DOHH2 (cell line): ENCODE results near the gene PAX7.

ENCODE experiments used
- H3F3A ChIP-seq: fragments of 200-600 bp; sonication (generic), shearing (Covaris generic); 2 replicates; pipeline ENCODE4 v1.6.0; 2016; ENCODE audit warnings: antibody characterized with exemption, mild to moderate bottlenecking; ENCODE audit not compliant: control insufficient read depth, insufficient read depth
- H3K27ac ChIP-seq: fragments of 200-600 bp; sonication (generic); 2 replicates; pipeline ENCODE4 v1.5.1; 2014; ENCODE audit warnings: low read depth, mild to moderate bottlenecking, low read length, moderate library complexity
- H3K27me3 ChIP-seq: fragments of 200-600 bp; sonication (generic); 2 replicates; pipeline ENCODE4 v1.6.1; 2014; ENCODE audit warnings: mild to moderate bottlenecking, low read length, mixed read lengths; ENCODE audit not compliant: control insufficient read depth
- H3K36me3 ChIP-seq: fragments of 200-600 bp; sonication (generic); 2 replicates; pipeline ENCODE4 v1.6.1; 2014; ENCODE audit warnings: mild to moderate bottlenecking, low read length, moderate library complexity, mixed read lengths; ENCODE audit not compliant: control insufficient read depth
- H3K4me1 ChIP-seq: fragments of 200-600 bp; sonication (generic); 2 replicates; pipeline ENCODE4 v1.6.1; 2014; ENCODE audit warnings: mild to moderate bottlenecking, low read length, mixed read lengths; ENCODE audit not compliant: control insufficient read depth
- H3K4me2 ChIP-seq: fragments of 200-600 bp; sonication (generic); 2 replicates; pipeline ENCODE4 v1.6.0; 2014; ENCODE audit warnings: mild to moderate bottlenecking, low read length, moderate library complexity
- H3K4me3 ChIP-seq: fragments of 200-600 bp; sonication (generic); 2 replicates; pipeline ENCODE4 v1.5.1; 2014; ENCODE audit warnings: mild to moderate bottlenecking, low read length, mixed read lengths
- H3K79me2 ChIP-seq: fragments of 200-600 bp; sonication (generic); 2 replicates; pipeline ENCODE4 v1.6.1; 2014; ENCODE audit warnings: mild to moderate bottlenecking, low read length, mixed read lengths; ENCODE audit not compliant: control insufficient read depth
- H3K9me2 ChIP-seq: fragments of 200-600 bp; sonication (generic); replicated peaks from 2 replicates; pipeline ENCODE4 v1.6.1; 2014; ENCODE audit warnings: mild to moderate bottlenecking, low read length, mixed read lengths; ENCODE audit not compliant: control insufficient read depth
- H3K9me3 ChIP-seq: fragments of 200-600 bp; sonication (generic); 2 replicates; pipeline ENCODE4 v1.6.1; 2014; ENCODE audit warnings: antibody characterized with exemption, low read length, mixed read lengths; ENCODE audit not compliant: control insufficient read depth, insufficient read depth
- H4K20me1 ChIP-seq: fragments of 200-600 bp; sonication (generic); 2 replicates; pipeline ENCODE4 v1.6.0; 2014; ENCODE audit warnings: low read depth, mild to moderate bottlenecking, antibody characterized with exemption, low read length, moderate library complexity; ENCODE audit not compliant: control insufficient read depth, insufficient read depth
- CTCF ChIP-seq: fragments of 200-600 bp; sonication (generic); IDR thresholded peaks from one replicate; pipeline ENCODE4 v1.5.1; 2014; ENCODE audit warnings: antibody characterized with exemption, mild to moderate bottlenecking, low read depth, low read length; ENCODE audit not compliant: poor library complexity, severe bottlenecking
- EZH2phosphoT487 ChIP-seq: fragments of 200-600 bp; sonication (generic); IDR thresholded peaks from 2 replicates; pipeline ENCODE4 v1.6.1; 2017; ENCODE audit warnings: borderline replicate concordance, mild to moderate bottlenecking, antibody characterized with exemption, low read length, moderate library complexity, mixed read lengths

Gene PAX7

GRCh38 chr1:18662286-18662639 is 31.6 kb downstream of the PAX7 start:
- Histone ChIP-seq H3K9me3 (no peaks in the 10 kb centered on the region), H3K36me3 (no peaks in the 10 kb centered on the region), H4K20me1 (no peaks in the 10 kb centered on the region), H3K4me3 (no peak overlapping the region), H3F3A (no peaks in the 10 kb centered on the region), H3K4me2 (no peak overlapping the region), H3K4me1 (no peaks in the 10 kb centered on the region), H3K9me2 (no peaks in the 10 kb centered on the region), H3K27ac (no peak overlapping the region), H3K79me2 (no peaks in the 10 kb centered on the region), H3K27me3 (peaks cover 7% of the 10 kb centered on the region; the same call in 1 of the 2 replicates)
- no peak for TF ChIP-seq EZH2phosphoT487
- no peak for TF ChIP-seq CTCF

GRCh38 chr1:18666317-18666920 is 35.8 kb downstream of the PAX7 start:
- Histone ChIP-seq H3F3A (no peaks in the 10 kb centered on the region), H3K9me2 (no peaks in the 10 kb centered on the region), H3K27me3 (no peaks in the 10 kb centered on the region), H3K4me3 (no peak overlapping the region), H3K27ac (no peak overlapping the region), H3K4me2 (no peak overlapping the region), H3K4me1 (no peaks in the 10 kb centered on the region), H3K9me3 (no peaks in the 10 kb centered on the region), H3K36me3 (no peaks in the 10 kb centered on the region), H3K79me2 (no peaks in the 10 kb centered on the region), H4K20me1 (no peaks in the 10 kb centered on the region)
- TF ChIP-seq CTCF = no peak
- no peak for TF ChIP-seq EZH2phosphoT487

- Histone ChIP-seq H3K4me2 (no peak overlapping the region), H3F3A (no peaks in the 10 kb centered on the region), H3K27me3 (no peaks in the 10 kb centered on the region), H4K20me1 (no peaks in the 10 kb centered on the region), H3K36me3 (no peaks in the 10 kb centered on the region), H3K4me1 (no peaks in the 10 kb centered on the region), H3K4me3 (no peak overlapping the region), H3K27ac (no peak overlapping the region), H3K9me3 (no peaks in the 10 kb centered on the region), H3K9me2 (no peaks in the 10 kb centered on the region), H3K79me2 (no peaks in the 10 kb centered on the region)
- no peak for TF ChIP-seq EZH2phosphoT487
- no peak for TF ChIP-seq CTCF
These were observed 36.7 kb downstream of the PAX7 start for GRCh38 chr1:18667333-18667732.
